ENCODE results near the gene ASAP3. TPM values are rescaled to one million over a fixed set of nuclear protein-coding genes. Genes with fewer than 3 reads are reported as not detected.

The ASAP3 gene
- total and polyA plus RNA-seq, 9 of the 15 experiments (the other 6 are each of a cell fraction or from before 2014, with no cell fraction given) = 1.7 to 31.2 (median 17.4) TPM

DNA sequence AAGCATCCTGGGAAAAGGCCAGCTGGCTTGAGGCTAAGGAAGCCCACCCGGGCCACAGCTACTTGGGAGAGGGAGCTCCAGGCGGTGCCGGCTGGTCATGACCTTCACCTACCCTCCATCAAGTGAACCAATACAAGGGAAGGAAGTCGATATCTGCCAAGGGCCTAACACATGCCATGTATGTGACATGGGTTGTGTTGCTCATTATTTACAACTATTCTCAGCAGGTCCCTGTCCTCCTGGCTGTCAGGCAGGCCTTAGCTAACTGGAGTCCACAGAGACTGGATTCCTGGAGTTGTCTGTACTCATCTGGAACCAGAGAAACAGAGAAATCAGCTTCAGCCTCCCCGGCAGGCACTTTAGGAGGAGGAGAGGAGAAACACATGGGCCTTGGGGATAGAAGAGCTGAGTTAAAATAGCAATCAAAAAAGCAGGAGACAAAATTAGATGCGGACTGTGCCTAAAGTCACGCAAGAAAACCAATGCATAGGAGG, 75.1 kb downstream of the ASAP3 start:
- Histone ChIP-seq H2AFZ (ENCODE audit: low read depth, low read length) (peak overlapping the region; percentile 60; the same call in 1 of the 2 replicates), H3K9me1 (ENCODE audit: control insufficient read depth, insufficient read depth, low read length) (no peaks in the 10 kb centered on the region), H3K27me3 (ENCODE audit: control insufficient read depth in 2 of 2, insufficient read depth in 2 of 2, low read length in 2 of 2) (no peaks in the 10 kb centered on the region), H4K20me1 (replicated peaks; ENCODE audit: control insufficient read depth, insufficient read depth, low read length) (no peaks in the 10 kb centered on the region), H3K79me2 (ENCODE audit: control insufficient read depth, insufficient read depth, low read length) (no peaks in the 10 kb centered on the region), H3K36me3 (ENCODE audit: control insufficient read depth, insufficient read depth, low read length) (no peaks in the 10 kb centered on the region), H3K4me2 (ENCODE audit: insufficient read depth, low read length) (no peak overlapping the region), H3K9ac (ENCODE audit: insufficient read depth in 1 of 2, low read depth in 2 of 2, low read length in 2 of 2) (peak overlapping the region in 1 of 2 experiments; percentile 3; a peak in 1 of 4 replicates), H3K27ac (ENCODE audit: extremely low read depth, low read depth, low read length) (no peak overlapping the region), H3K4me3 (no peak overlapping the region), H3K4me1 (replicated peaks in 1 of 2; ENCODE audit: control insufficient read depth in 2 of 2, insufficient read depth in 2 of 2, low read length in 2 of 2) (peaks cover 2 to 10% of the 10 kb centered on the region in 2 experiments; a peak in 4 of 5 replicates), H3K9me3 (replicated peaks; ENCODE audit: control insufficient read depth, insufficient read depth, low read depth, low read length) (no peaks in the 10 kb centered on the region)
- ChIA-PET CTCF (ENCODE audit: low intra/inter-chr PET ratio) (no interaction called here), POLR2A (interaction anchor here (0.5 to 1.5 kb wide), 7 partner anchors 10 to 95 kb away, joined by 3 to 5 read pairs (median 3); partner anchors contain the start of gene HNRNPR)
- FAIRE-seq = no peak
- no peak for ATAC-seq
- TF ChIP-seq PHB (CRISPR knock-in tag; IDR thresholded peaks at IDR 0.05) (no peak), WHSC1 (IDR thresholded peaks at IDR 0.05; ENCODE audit: low read length) (no peak), ZC3H11A (IDR thresholded peaks at IDR 0.05; ENCODE audit: low read depth, low read length) (no peak), TAF1 (IDR thresholded peaks at IDR 0.05; ENCODE audit: control insufficient read depth, extremely low read depth, insufficient read depth, low read length, severe bottlenecking) (no peak), NCOA6 (IDR thresholded peaks at IDR 0.05) (no peak), ZNF384 (IDR thresholded peaks at IDR 0.05; ENCODE audit: low read depth, low read length) (no peak), RNF2 (IDR thresholded peaks at IDR 0.05) (no peak), ZBTB7A (IDR thresholded peaks at IDR 0.05; ENCODE audit: borderline replicate concordance, control insufficient read depth, low read depth, low read length) (no peak), THRAP3 (IDR thresholded peaks at IDR 0.05; ENCODE audit: borderline replicate concordance) (no peak), GABPB1 (CRISPR knock-in tag; IDR thresholded peaks at IDR 0.05) (no peak), FOXM1 (IDR thresholded peaks at IDR 0.05; ENCODE audit: low read depth) (no peak), FOXM1 (CRISPR knock-in tag; IDR thresholded peaks at IDR 0.05; ENCODE audit: low read depth) (no peak), HDAC6 (IDR thresholded peaks at IDR 0.05; ENCODE audit: low read depth, low read length) (no peak), CEBPG (CRISPR knock-in tag; IDR thresholded peaks at IDR 0.05) (no peak), CEBPG (tag; conservative IDR thresholded peaks at IDR 0.05 in 1 of 2, IDR thresholded peaks at IDR 0.05 in 1 of 2) (no peak)
- intact Hi-C loops (cut with micrococcal nuclease) (loop anchor here (10.0 kb wide), 2 partner anchors 124 to 324 kb away; no protein-coding TSS in a partner anchor), in situ Hi-C loops (cut with MboI) (no loop called here)
- DNase-seq (ENCODE audit: extremely low read depth in 1 of 4, low spot score in 3 of 4) = no peak
- no TSS peak for BruUV-seq (replicated peaks)
- 60% methylated on average over 7 of the region's 7 CpGs for WGBS (ENCODE audit: insufficient coverage, low coverage, missing lambda C conversion rate)
